ENCODE data around the gene KSR2. TPM values are rescaled to one million over a fixed set of nuclear protein-coding genes. Genes with fewer than 3 reads are reported as not detected.

Gene KSR2
- total RNA-seq, 1 donor from 2014 or later: 0.47 TPM

DNA sequence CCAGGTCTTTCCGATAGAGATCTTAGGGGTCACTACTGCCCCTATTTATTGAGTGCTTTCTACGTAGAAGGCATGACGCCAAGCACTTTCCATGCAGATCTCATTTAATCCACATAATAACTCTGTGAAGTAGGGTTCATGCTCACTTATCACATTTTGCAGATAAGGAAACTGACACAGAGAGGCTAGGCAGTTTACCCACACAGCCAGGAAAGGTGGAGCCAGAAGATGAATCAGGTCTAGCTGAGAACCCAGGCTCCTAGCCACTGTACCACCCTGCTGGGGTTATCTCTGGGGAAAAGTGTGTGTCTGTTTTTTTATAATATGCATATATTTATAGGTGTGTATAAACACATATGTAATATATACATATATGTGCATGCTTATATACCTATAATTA lies 83.6 kb downstream of the KSR2 start:
- H3K36me3 Mint-ChIP-seq (ENCODE audit: unreplicated experiment): no peaks in the 10 kb centered on the region

DNA sequence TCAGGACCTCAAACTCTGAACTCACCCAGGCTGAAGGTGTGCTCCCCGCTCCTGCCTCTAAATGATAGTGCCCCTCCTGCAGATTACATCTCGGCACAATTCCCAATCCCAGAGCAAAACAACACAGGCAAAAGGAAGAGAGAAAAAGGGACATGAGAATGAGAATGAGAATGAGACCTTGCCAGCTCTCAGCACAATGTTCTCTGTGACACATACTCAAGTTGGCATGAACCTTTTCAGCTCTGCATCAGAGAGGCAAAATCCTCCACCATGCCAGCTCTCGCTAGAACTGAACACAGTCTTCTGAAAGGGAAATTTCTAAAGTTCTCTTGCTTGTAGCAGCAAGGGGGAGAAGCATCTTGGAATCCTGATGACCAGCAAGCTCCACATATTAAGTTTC lies 84.6 kb downstream of the KSR2 start:
- Mint-ChIP-seq H3K4me1 (ENCODE audit: low read depth, unreplicated experiment) (no peaks in the 10 kb centered on the region), H3K36me3 (ENCODE audit: unreplicated experiment) (no peaks in the 10 kb centered on the region), H3K4me3 (ENCODE audit: unreplicated experiment) (no peak overlapping the region), H3K27me3 (ENCODE audit: unreplicated experiment) (peaks cover 2% of the 10 kb centered on the region), H3K9me3 (ENCODE audit: unreplicated experiment) (no peaks in the 10 kb centered on the region), H3K27ac (ENCODE audit: unreplicated experiment) (no peak overlapping the region)
- TF ChIP-seq, protein P1, sequence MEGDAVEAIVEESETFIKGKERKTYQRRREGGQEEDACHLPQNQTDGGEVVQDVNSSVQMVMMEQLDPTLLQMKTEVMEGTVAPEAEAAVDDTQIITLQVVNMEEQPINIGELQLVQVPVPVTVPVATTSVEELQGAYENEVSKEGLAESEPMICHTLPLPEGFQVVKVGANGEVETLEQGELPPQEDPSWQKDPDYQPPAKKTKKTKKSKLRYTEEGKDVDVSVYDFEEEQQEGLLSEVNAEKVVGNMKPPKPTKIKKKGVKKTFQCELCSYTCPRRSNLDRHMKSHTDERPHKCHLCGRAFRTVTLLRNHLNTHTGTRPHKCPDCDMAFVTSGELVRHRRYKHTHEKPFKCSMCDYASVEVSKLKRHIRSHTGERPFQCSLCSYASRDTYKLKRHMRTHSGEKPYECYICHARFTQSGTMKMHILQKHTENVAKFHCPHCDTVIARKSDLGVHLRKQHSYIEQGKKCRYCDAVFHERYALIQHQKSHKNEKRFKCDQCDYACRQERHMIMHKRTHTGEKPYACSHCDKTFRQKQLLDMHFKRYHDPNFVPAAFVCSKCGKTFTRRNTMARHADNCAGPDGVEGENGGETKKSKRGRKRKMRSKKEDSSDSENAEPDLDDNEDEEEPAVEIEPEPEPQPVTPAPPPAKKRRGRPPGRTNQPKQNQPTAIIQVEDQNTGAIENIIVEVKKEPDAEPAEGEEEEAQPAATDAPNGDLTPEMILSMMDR (IDR thresholded peaks at IDR 0.05; ENCODE audit: partially characterized antibody, unreplicated experiment): no peak
- no peak for DNase-seq

More for the DNA sequence above, 83.6 kb downstream of the KSR2 start:
- H3K27me3 Mint-ChIP-seq (ENCODE audit: unreplicated experiment): peaks cover 2% of the 10 kb centered on the region
- no peak overlapping the region for H3K4me3 Mint-ChIP-seq (ENCODE audit: unreplicated experiment)
- H3K27ac Mint-ChIP-seq (ENCODE audit: unreplicated experiment): no peak overlapping the region
- no peaks in the 10 kb centered on the region for H3K4me1 Mint-ChIP-seq (ENCODE audit: low read depth, unreplicated experiment)
- TF ChIP-seq, protein P1 (IDR thresholded peaks at IDR 0.05; ENCODE audit: partially characterized antibody, unreplicated experiment): no peak
- H3K9me3 Mint-ChIP-seq (ENCODE audit: unreplicated experiment): no peaks in the 10 kb centered on the region
- no peak for DNase-seq

GRCh38 chr12:117882603-117883184 lies 86.1 kb downstream of the KSR2 start:
- Mint-ChIP-seq H3K9me3 (ENCODE audit: unreplicated experiment) (no peaks in the 10 kb centered on the region), H3K27ac (ENCODE audit: unreplicated experiment) (no peak overlapping the region), H3K36me3 (ENCODE audit: unreplicated experiment) (no peaks in the 10 kb centered on the region), H3K27me3 (ENCODE audit: unreplicated experiment) (peaks cover 2% of the 10 kb centered on the region), H3K4me1 (ENCODE audit: low read depth, unreplicated experiment) (no peaks in the 10 kb centered on the region), H3K4me3 (ENCODE audit: unreplicated experiment) (no peak overlapping the region)
- TF ChIP-seq, protein P1 (IDR thresholded peaks at IDR 0.05; ENCODE audit: partially characterized antibody, unreplicated experiment): no peak
- DNase-seq: no peak

DNA sequence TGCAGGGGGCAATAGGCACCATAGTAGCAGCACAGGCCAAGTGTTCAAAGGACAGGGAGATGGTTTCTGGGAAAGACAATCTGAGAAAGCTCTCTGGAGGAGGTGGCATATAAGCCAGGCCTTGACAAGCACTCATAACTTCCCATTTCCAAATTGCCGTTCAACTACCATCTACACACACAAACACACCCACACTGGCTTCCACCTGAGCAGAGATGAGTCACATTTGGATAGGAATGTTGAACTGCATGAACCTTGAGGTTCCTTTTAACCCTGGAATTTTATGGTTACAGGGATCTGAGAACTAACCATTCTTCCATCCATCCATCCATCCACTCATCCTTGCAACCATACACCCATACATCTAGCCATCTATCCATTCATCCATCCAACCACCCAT lies 86.6 kb downstream of the KSR2 start:
- TF ChIP-seq, protein P1 (IDR thresholded peaks at IDR 0.05; ENCODE audit: partially characterized antibody, unreplicated experiment): no peak
- Mint-ChIP-seq H3K4me3 (ENCODE audit: unreplicated experiment) (no peak overlapping the region), H3K9me3 (ENCODE audit: unreplicated experiment) (no peaks in the 10 kb centered on the region), H3K4me1 (ENCODE audit: low read depth, unreplicated experiment) (no peaks in the 10 kb centered on the region), H3K36me3 (ENCODE audit: unreplicated experiment) (no peaks in the 10 kb centered on the region), H3K27ac (ENCODE audit: unreplicated experiment) (no peak overlapping the region), H3K27me3 (ENCODE audit: unreplicated experiment) (peaks cover 2% of the 10 kb centered on the region)
- no peak for DNase-seq

- no peaks in the 10 kb centered on the region for H3K4me1 Mint-ChIP-seq (ENCODE audit: low read depth, unreplicated experiment)
- H3K27ac Mint-ChIP-seq (ENCODE audit: unreplicated experiment): no peak overlapping the region
- TF ChIP-seq, protein P1 (IDR thresholded peaks at IDR 0.05; ENCODE audit: partially characterized antibody, unreplicated experiment): no peak
- no peaks in the 10 kb centered on the region for H3K9me3 Mint-ChIP-seq (ENCODE audit: unreplicated experiment)
- H3K4me3 Mint-ChIP-seq (ENCODE audit: unreplicated experiment): no peak overlapping the region
- peaks cover 2% of the 10 kb centered on the region for H3K27me3 Mint-ChIP-seq (ENCODE audit: unreplicated experiment)
- no peak for DNase-seq
- no peaks in the 10 kb centered on the region for H3K36me3 Mint-ChIP-seq (ENCODE audit: unreplicated experiment)
Observed at GRCh38 chr12:117881517-117881916, 87.3 kb downstream of the KSR2 start.
